Cardiac fibroblast (primary cell): ENCODE results near the gene ARPC1A.
"Not testable (repeated sequence)": the region's sequence is repeated elsewhere in the genome, so short reads cannot be mapped to it uniquely, and the experiment has no call there.

Experiments
- DNase-seq, 2 donors: peaks; one replicate each; pipeline versions ENCODE4 v3.0.0 to v3.0.0-alpha.2; 2010; ENCODE audit warnings: low read depth in 2 of 2
- H3K4me3 ChIP-seq, 2 donors: replicated peaks in 1 of 2; 1 replicate in 1 of 2; 2 replicates in 1 of 2; pipeline ENCODE4 v1.5.1; 2011; ENCODE audit warnings: low read depth in 2 of 2, low read length in 2 of 2, mild to moderate bottlenecking in 2 of 2, moderate library complexity in 1 of 2
- CTCF ChIP-seq: IDR thresholded peaks from one replicate; pipeline ENCODE4 v1.5.1; 2011; ENCODE audit warnings: low read depth, mild to moderate bottlenecking, low read length, inconsistent platforms

The ARPC1A gene

DNA sequence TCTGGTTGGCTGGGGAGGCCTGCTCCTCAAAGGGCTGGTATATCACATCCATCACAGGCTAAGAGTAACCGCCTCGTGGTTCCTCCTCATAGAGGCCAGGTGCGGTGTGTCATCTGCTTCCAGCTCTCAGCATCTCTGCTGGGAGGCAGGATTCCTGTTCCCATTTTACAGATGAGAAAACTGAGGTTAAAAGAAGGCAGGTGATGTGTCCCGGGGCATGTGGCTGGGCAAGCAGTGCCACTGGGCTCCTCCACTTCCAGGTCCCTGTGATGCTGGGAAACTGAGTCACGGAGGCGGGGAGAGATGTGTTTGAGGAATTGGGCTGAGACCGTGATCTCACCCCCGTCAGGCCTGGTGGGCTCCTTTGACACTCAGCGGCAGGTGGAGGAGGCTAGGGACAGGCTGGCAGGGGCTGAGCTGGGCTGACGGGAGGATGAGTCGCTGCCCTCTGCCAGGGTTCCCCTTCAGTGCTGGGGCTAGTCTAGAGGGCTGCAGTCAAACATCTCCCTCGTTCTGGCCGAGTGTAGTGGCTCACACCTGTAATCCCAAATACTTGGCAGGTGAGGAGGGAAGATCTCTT, 58.2 kb downstream of the ARPC1A start:
- no peak overlapping the region for H3K4me3 ChIP-seq
- DNase-seq, result no peak
- TF ChIP-seq CTCF, result no peak

- no peak for TF ChIP-seq CTCF
- no peak overlapping the region for H3K4me3 ChIP-seq
- no peak for DNase-seq
Measured at GRCh38 chr7:99384523-99384922, 58.8 kb downstream of the ARPC1A start.

- TF ChIP-seq CTCF, result no peak
- DNase-seq, result no peak
- no peak overlapping the region for H3K4me3 ChIP-seq
Measured at GRCh38 chr7:99385564-99385963, 59.9 kb downstream of the ARPC1A start.

DNA sequence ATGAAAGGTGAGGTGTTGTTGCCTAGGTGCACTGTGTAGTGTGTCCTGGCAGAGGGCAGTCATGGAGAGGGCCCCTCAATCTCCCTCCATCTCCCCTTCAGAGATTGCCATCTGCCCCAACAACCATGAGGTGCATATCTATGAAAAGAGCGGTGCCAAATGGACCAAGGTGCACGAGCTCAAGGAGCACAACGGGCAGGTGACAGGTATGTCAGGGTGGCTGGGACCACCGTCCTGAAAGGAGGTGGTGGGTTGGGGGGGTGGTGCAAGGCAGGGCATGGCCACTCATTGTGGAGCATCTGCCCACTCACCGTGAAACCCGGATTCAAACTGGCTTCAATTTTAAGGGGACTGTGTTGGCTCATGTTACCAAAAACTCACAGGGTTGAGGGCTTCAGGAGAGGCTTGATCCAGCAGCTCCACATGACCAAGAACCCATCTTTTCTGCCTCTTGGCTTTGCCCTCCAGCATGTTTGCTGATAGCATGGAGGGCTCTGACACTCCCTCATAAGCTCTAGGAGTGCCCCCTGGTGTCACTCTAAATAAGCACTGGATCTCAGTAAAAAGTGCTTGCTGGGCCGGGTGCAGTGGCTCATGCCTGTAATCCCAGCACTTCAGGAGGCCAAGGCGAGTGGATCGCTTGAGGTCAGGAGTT, 61.0 kb downstream of the ARPC1A start:
- no peak overlapping the region for H3K4me3 ChIP-seq
- DNase-seq, result peak; percentile 58 to 64
- peak; percentile 32 for TF ChIP-seq CTCF

GRCh38 chr7:99387239-99387635, 61.5 kb downstream of the ARPC1A start:
- not testable (repeated sequence) for DNase-seq

DNA sequence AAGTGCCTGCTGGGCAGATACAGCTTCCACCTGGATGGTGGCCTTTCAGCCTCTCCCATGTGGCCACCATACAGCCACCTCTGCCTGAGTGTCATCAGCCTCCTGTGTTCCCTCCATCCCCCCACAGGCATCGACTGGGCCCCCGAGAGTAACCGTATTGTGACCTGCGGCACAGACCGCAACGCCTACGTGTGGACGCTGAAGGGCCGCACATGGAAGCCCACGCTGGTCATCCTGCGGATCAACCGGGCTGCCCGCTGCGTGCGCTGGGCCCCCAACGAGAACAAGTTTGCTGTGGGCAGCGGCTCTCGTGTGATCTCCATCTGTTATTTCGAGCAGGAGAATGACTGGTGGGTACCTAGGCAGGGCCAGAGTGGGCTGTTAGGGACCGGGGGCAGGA, 62.2 kb downstream of the ARPC1A start:
- TF ChIP-seq CTCF, result no peak
- no peak overlapping the region for H3K4me3 ChIP-seq
- no peak for DNase-seq

More at GRCh38 chr7:99387239-99387635, 61.5 kb downstream of the ARPC1A start:
- H3K4me3 ChIP-seq, result not testable (repeated sequence)

GRCh38 chr7:99389772-99390171, 64.1 kb downstream of the ARPC1A start:
- H3K4me3 ChIP-seq, result no peak overlapping the region
- no peak for DNase-seq
- no peak for TF ChIP-seq CTCF
